Muscle layer of colon (tissue), 2 donors: Measurements from ENCODE around the gene INPP5F.
"Not testable (repeated sequence)": the region's sequence is repeated elsewhere in the genome, so short reads cannot be mapped to it uniquely, and the experiment has no call there.

ENCODE experiments used
- H3K27ac ChIP-seq: one replicate; pipeline ENCODE4 v1.7.0; 2013; ENCODE audit warnings: low read depth, mild to moderate bottlenecking, low read length, moderate library complexity
- H3K27me3 ChIP-seq, 2 donors: one replicate each; pipeline ENCODE4 v1.7.0; 2013; ENCODE audit warnings: low read length in 2 of 2, mild to moderate bottlenecking in 2 of 2; ENCODE audit not compliant: insufficient read depth in 2 of 2, control insufficient read depth in 1 of 2
- H3K36me3 ChIP-seq: one replicate; pipeline ENCODE4 v1.7.0; 2013; ENCODE audit warnings: mild to moderate bottlenecking, low read length; ENCODE audit not compliant: insufficient read depth
- H3K4me1 ChIP-seq: one replicate; pipeline ENCODE4 v1.7.0; 2013; ENCODE audit warnings: mild to moderate bottlenecking, low read length; ENCODE audit not compliant: insufficient read depth
- H3K4me3 ChIP-seq, 2 donors: one replicate each; pipeline ENCODE4 v1.7.0; 2013; ENCODE audit warnings: low read length in 2 of 2, low read depth in 1 of 2, mild to moderate bottlenecking in 1 of 2, moderate library complexity in 1 of 2
- H3K9ac ChIP-seq: one replicate; pipeline ENCODE4 v1.7.0; 2013; ENCODE audit warnings: low read length
- H3K9me3 ChIP-seq: one replicate; pipeline ENCODE4 v1.7.0; 2013; ENCODE audit warnings: mild to moderate bottlenecking, low read length
- donor health status: abdominal sarcoma.
- donor health status: Adenocarcinoma of cecum.

INPP5F gene

DNA sequence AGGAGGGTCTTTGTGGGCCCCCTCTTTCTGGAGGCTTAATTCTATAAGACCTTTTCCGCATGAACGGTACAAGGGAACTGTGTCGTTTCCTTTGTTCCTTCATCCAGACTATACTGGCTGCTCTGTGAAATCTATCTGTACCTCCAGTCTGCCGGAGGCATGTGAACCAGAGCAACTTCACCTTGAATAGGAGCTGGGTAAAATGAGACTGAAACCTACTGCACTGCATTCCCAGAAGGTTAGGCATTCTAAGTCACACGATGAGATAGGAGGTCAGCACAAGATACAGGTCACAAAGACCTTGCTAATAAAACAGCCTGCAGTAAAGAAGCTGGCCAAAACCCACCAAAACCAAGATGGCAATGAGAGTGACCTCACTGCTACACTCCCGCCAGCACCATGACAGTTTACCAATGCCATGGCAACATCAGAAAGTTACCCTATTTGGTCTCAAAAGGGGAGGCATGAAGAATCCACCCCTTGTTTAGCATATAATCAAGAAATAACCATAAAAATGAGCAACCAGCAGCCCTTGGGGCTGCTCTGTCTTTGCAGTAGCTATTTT, 36.8 kb upstream of the INPP5F start:
- Histone ChIP-seq H3K9ac (no peak overlapping the region), H3K27me3 (no peaks in the 10 kb centered on the region), H3K36me3 (no peaks in the 10 kb centered on the region), H3K27ac (no peak overlapping the region), H3K4me1 (peaks cover 16% of the 10 kb centered on the region), H3K9me3 (no peaks in the 10 kb centered on the region), H3K4me3 (no peak overlapping the region)

DNA sequence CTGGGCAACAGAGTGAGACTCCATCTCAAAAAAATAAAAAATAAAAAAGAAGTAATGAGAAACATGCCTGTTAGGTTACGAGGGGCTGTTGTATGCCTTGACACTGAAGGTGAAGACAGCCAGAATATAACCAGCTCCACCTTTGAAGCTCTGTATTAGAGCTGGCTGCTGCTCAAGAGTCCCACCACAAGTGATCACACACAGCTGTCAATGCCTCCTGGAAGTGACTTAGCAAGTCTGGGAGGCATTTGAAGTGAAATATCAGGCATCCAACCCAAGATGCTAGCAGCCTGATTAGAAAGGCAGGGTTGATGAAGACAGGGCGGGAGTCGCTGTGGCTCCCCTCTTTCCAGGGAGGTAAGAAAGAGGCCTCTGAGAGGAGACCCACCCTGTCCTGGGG, 34.1 kb upstream of the INPP5F start:
- H3K9ac ChIP-seq = no peak overlapping the region
- H3K9me3 ChIP-seq = no peaks in the 10 kb centered on the region
- no peaks in the 10 kb centered on the region for H3K27me3 ChIP-seq
- no peaks in the 10 kb centered on the region for H3K36me3 ChIP-seq
- H3K4me3 ChIP-seq = no peak overlapping the region
- no peak overlapping the region for H3K27ac ChIP-seq
- peaks cover 15% of the 10 kb centered on the region for H3K4me1 ChIP-seq

DNA sequence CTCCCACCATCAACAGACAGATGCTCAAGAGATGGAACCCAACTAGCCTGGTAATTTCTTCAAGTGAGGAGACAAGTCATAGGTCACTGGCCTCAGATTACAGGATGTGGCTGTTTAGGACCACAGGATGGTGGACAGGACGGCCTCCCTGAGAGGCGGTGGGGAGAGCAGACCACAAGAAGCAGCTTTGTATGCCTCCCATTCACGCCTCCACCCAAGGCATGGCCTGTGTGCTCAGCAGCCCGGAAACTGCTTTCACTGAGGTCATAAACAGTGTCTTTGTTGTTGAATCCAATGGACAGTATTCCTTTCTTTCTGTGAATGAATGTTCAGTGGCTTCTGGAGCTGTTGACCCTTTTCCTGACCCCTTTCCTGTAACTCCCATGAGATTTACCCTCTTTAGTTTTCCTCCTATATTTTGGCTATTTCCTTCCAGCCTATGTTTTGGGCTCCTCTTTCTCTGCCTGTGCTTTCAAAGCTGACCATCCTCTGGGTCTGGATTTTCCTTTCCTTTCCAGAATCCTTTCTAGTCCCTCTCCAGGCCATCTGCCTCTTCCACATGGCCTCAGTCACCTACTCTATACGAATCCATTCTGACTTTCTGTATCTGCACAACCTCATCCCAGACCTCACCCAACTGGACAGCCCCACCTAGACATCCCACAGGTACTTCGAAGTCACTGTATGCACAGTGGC, 32.4 kb upstream of the INPP5F start:
- Histone ChIP-seq H3K4me3 (no peak overlapping the region), H3K9ac (no peak overlapping the region), H3K27me3 (no peaks in the 10 kb centered on the region), H3K27ac (no peak overlapping the region), H3K4me1 (no peaks in the 10 kb centered on the region), H3K36me3 (no peaks in the 10 kb centered on the region), H3K9me3 (no peaks in the 10 kb centered on the region)

DNA sequence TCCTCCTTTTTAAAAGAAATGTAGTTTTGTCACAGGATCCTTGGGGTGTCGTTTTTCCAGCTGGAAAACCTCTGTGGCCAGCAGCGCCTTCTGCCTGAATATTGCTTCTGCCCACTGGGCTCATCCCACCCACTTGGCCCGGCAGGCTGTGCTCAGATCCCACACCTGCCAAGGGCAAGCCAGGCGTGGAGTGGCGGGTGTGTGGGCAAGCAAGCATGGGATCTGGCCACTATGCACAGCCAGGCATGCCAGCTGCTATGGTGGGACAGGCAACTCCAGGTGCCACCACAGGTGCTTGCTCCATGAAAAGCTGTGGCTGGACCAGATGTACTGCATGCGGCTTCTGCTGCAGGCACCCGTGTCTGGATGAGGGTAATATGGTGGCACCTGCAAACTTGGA, 31.2 kb upstream of the INPP5F start:
- Histone ChIP-seq H3K9ac (no peak overlapping the region), H3K36me3 (no peaks in the 10 kb centered on the region), H3K27me3 (no peaks in the 10 kb centered on the region), H3K27ac (no peak overlapping the region), H3K4me3 (no peak overlapping the region), H3K4me1 (no peaks in the 10 kb centered on the region), H3K9me3 (no peaks in the 10 kb centered on the region)

DNA sequence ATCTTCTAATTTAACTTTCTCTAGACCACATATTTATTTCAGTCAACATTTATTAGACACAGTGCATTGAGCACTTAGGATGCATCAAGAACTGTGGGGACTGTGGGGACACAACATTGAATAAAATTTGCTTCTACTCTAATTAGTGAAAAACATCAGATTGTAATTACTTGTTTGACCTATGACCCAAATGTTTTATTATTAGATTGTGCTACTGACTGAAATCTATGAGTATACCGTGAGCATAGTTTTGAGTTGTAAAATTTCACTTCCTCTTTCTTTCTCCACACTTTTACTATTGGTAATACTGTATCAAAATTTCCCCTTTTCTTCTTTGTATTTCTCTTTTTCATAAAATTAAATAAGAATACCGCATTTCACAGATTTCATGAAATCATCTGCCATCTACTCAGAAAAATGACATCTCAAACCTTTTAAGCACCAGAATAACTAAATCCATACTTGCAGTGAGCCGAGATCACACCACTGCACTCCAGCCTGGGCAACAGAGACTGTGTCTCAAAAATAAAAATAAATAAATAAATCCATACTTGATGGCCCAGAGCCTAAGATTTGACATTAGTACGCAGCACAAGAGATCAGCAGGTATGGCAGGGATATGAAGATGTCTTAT, 25.4 kb upstream of the INPP5F start:
- no peak overlapping the region for H3K27ac ChIP-seq
- no peak overlapping the region for H3K4me3 ChIP-seq
- H3K9ac ChIP-seq = no peak overlapping the region
- no peaks in the 10 kb centered on the region for H3K27me3 ChIP-seq
- H3K4me1 ChIP-seq = no peaks in the 10 kb centered on the region
- no peaks in the 10 kb centered on the region for H3K36me3 ChIP-seq
- H3K9me3 ChIP-seq = no peaks in the 10 kb centered on the region

DNA sequence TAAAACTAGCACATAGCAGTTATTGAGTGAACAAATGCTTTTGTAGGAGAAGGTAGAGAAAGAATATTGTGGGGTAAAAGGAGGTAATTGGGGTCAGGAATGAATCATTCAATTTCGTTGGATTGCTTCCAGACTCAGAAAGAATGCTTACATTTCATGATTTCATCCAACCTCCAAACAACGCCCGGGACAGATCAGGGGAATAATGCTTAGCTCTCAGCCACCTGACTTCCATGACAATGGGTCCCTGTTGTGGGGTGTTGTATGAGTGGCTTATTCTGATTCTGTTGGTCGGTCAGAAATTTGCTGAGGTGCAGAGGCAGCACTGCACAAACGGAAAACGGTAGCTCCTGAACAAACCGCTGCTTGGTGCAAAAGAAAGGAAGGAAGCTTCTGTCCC, 24.0 kb upstream of the INPP5F start:
- no peaks in the 10 kb centered on the region for H3K9me3 ChIP-seq
- no peak overlapping the region for H3K9ac ChIP-seq

DNA sequence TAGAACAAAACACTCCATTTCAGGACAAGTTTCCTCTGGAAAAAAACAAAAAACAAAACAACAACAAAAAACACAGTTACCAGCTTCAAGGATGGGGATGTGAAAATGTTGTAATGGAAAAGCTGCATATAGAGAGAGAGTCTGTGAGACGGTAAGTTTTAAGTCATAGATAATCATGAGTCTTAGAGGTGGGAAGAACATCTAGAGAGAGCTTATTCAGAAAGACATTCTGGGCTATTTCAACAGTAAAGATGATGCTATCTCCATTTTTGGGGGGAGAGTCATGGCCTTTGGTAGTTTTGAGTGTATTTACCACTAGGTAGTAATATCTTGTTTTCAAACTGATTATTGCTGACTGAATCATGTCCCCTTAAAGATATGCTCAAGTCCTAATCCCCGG, 23.3 kb upstream of the INPP5F start:
- Histone ChIP-seq H3K27ac (no peak overlapping the region), H3K9ac (no peak overlapping the region), H3K4me3 (no peak overlapping the region), H3K36me3 (no peaks in the 10 kb centered on the region), H3K9me3 (no peaks in the 10 kb centered on the region), H3K4me1 (no peaks in the 10 kb centered on the region), H3K27me3 (no peaks in the 10 kb centered on the region)

More for the DNA sequence above, 24.0 kb upstream of the INPP5F start:
- H3K27ac ChIP-seq = no peak overlapping the region
- H3K27me3 ChIP-seq = no peaks in the 10 kb centered on the region
- H3K4me1 ChIP-seq = no peaks in the 10 kb centered on the region
- H3K4me3 ChIP-seq = no peak overlapping the region
- no peaks in the 10 kb centered on the region for H3K36me3 ChIP-seq

DNA sequence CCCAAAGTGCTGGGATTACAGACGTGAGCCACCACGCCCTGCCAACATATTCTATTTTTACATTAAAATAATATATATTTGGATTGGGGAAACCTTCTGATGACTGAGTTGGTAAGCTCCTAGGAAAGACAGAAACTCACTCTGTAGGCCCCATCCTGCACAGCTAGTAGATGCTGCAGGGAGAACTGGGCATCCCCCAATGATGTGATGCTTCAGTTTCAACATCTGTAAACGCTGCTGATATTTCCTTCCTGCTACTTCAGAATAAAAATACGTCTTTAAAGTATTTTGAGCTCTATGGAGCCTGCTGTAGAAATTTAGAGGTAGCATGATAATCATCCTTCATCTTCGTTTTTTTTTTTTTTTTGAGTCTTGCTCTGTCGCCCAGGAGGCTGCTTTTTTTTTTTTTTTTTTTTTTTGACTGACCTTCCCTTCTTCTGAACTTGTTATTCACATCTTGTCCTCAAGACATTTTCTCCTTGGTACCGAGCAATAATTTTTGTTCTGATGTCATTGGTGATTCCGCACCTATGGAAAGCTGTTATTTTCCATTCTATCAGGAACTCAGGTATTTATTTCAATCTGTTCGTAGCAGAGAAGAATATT, 21.8 kb upstream of the INPP5F start:
- H3K4me1 ChIP-seq = no peaks in the 10 kb centered on the region
- no peaks in the 10 kb centered on the region for H3K27me3 ChIP-seq
- H3K9ac ChIP-seq = no peak overlapping the region
- H3K36me3 ChIP-seq = no peaks in the 10 kb centered on the region
- H3K9me3 ChIP-seq = no peaks in the 10 kb centered on the region
- H3K4me3 ChIP-seq = no peak overlapping the region
- no peak overlapping the region for H3K27ac ChIP-seq

DNA sequence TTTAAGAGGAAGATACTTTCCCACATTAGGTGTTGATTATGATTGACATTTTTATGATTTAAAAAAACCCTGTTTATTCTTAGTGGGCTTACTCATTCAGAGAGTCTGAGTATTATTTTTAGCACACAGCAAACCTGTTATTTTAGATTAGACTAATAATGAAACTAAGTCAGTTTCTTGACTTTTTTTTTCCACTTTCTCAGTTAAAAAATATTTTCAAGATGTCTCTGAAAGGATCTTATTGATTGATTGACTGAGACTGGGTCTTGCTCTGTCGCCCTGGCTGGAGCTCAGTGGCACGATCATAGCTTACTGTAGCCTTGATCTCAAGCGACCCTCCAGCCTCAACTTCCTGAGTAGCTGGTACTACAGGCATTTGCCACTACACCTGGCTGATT, 20.4 kb upstream of the INPP5F start:
- H3K9ac ChIP-seq = no peak overlapping the region
- no peaks in the 10 kb centered on the region for H3K9me3 ChIP-seq
- no peaks in the 10 kb centered on the region for H3K36me3 ChIP-seq
- no peaks in the 10 kb centered on the region for H3K4me1 ChIP-seq
- no peaks in the 10 kb centered on the region for H3K27me3 ChIP-seq
- H3K4me3 ChIP-seq = no peak overlapping the region
- no peak overlapping the region for H3K27ac ChIP-seq

DNA sequence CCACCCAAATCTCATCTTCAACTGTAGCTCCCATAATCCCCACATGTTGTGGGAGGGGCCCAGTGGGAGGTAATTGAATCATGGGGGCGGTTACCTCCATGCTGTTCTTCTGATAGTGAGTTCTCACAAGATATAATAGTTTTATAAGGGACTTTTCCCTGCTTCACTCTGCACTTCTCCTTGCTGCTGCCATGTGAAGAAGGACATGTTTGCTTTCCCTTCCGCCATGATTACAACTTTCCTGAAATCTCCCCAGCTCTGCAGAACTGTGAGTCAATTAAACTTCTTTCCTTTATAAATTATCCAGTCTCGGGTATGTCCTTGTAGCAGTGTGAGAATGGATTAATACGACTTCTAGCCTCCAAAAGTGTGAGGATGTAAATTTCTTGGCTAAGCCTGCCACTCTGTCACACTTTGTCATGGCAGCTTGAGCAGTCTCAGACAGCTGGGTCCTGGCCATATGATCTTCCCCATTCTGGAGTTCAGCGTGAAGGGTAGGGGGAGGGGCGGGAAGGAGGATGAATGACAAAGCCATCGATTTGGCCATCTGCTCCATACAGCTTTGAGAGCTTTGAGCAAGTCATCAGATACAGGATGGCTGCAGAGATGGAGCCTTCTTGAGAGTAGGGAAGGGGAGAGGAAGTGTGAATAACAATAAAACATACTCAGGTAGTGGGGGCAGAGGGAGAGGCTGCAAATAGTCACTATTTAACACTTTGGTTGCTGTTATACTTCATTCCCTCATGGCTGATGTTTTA, 19.1 kb upstream of the INPP5F start:
- Histone ChIP-seq H3K27ac (no peak overlapping the region), H3K4me3 (no peak overlapping the region), H3K4me1 (no peaks in the 10 kb centered on the region), H3K36me3 (no peaks in the 10 kb centered on the region), H3K9me3 (no peaks in the 10 kb centered on the region), H3K9ac (no peak overlapping the region), H3K27me3 (no peaks in the 10 kb centered on the region)

DNA sequence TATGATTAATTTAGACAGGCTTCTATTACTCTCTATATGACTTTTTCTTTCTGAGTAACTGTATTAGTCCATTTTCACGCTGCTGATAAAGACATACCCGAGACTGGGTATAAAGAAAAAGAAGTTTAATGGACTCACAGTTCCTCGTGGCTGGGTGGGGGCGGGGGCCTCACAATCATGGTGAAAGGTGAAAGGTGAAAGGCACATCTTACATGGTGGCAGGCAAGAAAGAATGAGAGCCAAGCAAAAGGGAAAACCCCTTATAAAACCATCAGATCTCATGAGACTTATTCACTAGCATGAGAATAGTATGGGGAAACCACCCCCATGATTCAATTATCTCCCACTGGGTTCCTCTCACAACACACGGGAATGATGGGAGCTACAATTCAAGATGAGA, 18.5 kb upstream of the INPP5F start:
- not testable (repeated sequence) for H3K4me3 ChIP-seq, H3K9me3 ChIP-seq, H3K27me3 ChIP-seq, H3K27ac ChIP-seq, H3K4me1 ChIP-seq, H3K36me3 ChIP-seq, H3K9ac ChIP-seq
